D721Med (cell line): ENCODE results near the gene NOS2.
A peak's percentile ranks its signal among the peaks of the same experiment; 100 is the strongest.
"Not testable (repeated sequence)": the region's sequence is repeated elsewhere in the genome, so short reads cannot be mapped to it uniquely, and the experiment has no call there.

ENCODE experiments used
- DNase-seq: peaks from one replicate; pipeline ENCODE4 v3.0.0; 2011; ENCODE audit warnings: low spot score; ENCODE audit not compliant: insufficient read length
- FAIRE-seq: peaks from 2 replicates; lab custom pipeline; 2011; peaks lifted over from hg19 to GRCh38; lab: Jason Lieb, UNC
- TF ChIP-seq, protein P1 (sequence below): IDR thresholded peaks from 2 replicates; pipeline ENCODE4 v1.5.1; 2012; ENCODE audit warnings: mild to moderate bottlenecking, control low read depth; ENCODE audit not compliant: insufficient read depth; ENCODE audit errors: missing control alignments

NOS2 gene

DNA sequence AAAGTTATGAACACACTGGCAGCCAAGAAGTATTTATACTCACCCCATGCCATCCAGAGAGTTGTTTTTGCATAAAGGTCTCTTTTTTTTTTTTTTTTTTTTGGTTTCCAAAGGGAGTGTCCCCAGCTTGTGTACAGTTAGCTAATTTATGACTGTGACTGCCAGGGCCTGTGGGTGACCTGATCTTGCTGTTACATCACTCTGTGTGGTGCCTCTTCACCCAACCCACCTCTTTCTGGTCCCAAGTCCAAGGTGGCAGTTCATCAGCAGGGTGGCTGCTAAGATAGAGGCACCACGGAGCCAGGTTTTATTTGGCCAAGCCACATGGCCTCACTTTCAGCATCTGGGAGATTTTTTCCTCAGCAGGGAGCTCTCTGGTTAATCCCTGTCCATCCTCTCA lies at the start of gene NOS2:
Gene NOS2, minus strand, starts transcription at position 8 of the 400 bp plus-strand sequence. CDS start 1,720 bp downstream, outside the sequence.
- DNase-seq = no peak
- TF ChIP-seq, protein P1, sequence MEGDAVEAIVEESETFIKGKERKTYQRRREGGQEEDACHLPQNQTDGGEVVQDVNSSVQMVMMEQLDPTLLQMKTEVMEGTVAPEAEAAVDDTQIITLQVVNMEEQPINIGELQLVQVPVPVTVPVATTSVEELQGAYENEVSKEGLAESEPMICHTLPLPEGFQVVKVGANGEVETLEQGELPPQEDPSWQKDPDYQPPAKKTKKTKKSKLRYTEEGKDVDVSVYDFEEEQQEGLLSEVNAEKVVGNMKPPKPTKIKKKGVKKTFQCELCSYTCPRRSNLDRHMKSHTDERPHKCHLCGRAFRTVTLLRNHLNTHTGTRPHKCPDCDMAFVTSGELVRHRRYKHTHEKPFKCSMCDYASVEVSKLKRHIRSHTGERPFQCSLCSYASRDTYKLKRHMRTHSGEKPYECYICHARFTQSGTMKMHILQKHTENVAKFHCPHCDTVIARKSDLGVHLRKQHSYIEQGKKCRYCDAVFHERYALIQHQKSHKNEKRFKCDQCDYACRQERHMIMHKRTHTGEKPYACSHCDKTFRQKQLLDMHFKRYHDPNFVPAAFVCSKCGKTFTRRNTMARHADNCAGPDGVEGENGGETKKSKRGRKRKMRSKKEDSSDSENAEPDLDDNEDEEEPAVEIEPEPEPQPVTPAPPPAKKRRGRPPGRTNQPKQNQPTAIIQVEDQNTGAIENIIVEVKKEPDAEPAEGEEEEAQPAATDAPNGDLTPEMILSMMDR = no peak
- FAIRE-seq = no peak

DNA sequence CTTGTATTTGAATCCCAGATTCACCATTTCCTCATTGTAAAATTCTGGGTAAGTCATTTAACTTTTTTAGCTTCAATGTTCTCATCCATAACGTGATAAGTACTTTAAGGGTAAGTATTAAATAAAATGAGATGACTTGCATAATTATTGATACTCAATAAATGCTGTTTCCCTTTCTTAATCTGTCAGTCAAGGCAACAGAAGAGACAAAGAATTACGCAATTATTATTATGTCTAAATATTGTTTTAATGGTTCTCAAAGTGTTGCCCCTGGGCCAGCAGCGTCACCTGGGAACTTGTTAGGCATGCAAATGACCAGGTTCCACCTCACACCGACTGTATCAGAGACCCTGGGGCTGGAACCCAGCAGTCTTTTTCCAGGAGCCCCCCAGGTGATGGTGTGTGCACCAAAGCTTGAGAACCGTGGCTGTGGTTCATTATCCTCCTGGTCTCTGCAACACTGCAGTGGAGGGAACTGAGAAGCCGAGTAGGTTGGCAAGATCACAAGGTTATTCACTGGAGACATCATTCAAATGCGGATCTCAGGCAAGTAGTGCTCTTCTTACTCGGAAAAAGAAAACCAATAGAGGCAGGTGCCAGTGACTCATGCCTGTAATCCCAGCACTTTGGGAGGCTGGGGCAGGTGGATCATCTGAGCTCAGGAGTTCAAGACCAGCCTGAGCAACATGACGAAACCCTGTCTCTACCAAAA lies 49.3 kb upstream of the NOS2 start:
- TF ChIP-seq, protein P1 = no peak
- FAIRE-seq (no peak), DNase-seq (no peak)

DNA sequence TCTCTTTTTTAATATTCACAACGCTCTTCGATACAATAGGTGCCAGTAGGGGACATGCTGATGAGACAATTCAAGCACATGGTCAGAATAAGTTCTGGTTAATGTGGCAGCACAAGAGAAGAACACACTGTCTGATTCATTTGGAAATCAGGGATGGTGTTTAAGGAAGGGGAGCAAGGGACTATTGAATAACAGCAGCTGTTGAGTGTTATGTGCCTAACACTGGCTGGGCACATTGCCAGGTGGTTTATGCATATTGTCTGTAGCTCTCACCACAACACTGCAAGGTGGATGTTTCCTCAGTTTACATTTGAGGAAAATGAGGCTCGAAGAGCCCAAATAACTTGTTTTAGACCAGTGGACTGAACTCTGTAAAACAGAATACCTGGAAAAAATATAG lies 48.6 kb upstream of the NOS2 start:
- DNase-seq (no peak), FAIRE-seq (no peak)
- TF ChIP-seq, protein P1 = no peak

DNA sequence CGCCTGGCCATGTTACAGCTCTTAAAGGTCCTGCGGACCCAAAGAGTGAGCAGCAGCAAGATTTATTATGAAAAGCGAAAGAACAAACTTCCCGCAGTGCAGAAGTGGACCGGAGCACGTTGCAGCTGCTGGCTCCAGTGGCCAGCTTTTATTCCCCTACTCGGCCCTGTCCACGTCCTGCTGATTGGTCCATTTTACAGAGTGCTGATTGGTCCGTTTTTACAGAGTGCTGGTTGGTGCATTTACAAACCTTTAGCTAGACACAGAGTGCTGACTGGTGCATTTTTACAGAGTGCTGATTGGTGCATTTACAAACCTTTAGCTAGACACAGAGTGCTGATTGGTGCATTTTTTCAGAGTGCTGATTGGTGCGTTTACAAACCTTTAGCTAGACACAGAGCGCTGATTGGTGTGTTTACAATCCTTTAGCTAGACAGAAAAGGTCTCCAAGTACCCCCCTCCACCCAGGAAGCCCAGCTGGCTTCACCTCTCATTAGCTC lies 46.5 kb upstream of the NOS2 start:
- DNase-seq, FAIRE-seq: not testable (repeated sequence)

DNA sequence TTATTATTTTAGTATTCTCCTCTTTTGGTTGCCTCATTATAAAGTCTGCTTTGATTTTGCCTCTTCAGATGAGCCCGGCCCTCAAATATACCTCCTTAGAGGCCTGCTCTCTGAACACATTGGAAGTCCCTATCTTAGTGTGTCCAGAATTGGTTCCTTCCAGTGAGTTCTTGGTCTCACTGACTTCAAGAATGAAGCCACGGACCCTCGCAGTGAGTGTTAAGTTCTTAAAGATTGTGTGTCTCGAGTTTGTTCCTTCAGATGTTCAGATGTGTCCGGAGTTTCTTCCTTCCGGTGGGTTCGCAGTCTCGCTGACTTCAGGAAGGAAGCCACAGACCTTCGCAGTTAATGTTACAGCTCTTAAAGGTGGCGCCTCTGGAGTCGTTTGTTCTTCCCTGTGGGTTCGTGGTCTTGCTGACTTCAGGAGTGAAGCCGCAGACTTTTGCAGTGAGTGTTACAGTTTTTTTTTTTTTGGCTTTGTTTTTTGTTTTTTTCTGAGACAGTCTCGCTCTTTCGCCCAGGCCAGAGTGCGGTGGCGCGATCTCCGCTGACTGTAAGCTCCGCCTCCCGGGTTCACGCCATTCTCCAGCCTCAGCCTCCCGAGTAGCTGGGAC lies 45.8 kb upstream of the NOS2 start:
- FAIRE-seq = no peak
- no peak for DNase-seq
- TF ChIP-seq, protein P1 = no peak

DNA sequence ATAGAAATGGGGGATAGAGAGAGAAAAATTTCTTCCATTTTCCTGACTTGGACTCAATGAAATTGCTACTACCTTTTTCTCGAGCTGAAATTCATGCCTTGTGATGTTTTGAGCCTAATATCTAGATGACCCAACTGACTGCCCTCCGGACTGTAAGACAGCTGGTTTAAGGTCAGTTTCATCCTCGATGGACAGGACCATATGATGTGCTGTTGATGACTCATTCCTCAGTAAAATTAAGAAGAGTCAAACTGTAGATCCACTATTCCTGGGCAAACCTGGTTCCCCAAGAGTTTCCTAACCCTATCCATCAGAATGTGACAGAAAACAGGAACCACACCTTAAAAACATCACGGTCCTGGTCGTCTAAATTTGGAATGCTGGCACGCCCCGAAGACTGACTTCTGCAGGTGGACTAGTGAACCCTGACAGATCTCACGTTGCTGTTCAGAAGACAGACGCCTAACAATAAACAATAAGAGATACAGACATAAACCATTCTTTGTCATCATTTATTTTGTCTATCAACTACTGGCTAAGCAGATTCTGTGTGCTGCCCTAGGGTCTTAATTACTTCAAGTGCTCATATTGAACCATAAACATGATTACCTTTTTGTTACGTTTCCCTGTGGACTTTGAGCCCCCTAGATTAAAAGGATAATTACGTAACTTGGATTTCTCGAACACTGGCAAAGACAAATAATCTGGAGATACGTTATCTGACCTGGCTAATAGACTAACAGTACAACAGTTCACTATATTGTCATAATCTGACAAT lies 45.1 kb upstream of the NOS2 start:
- DNase-seq = no peak
- peak; percentile 73 for FAIRE-seq
- TF ChIP-seq, protein P1 = no peak

DNA sequence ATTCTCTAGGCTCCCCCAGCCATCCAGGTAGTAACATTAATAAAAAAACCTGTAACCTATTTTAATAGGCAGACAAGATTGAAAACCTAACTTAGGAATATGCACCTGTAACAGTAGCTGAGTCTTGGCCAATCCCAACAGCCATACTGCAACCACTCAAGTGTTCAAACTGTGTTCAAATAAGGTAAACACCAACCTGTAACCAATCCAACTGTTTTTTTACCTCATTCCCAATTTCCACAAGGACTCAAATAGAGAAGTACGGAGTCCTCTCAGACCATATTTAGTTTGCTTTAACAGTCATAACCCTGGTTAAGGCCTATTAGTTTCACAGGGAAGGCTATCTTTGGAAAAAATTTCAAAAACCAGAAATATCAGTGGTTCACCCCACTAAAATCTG lies 40.4 kb upstream of the NOS2 start:
- no peak for DNase-seq
- FAIRE-seq = no peak
- TF ChIP-seq, protein P1 = no peak

DNA sequence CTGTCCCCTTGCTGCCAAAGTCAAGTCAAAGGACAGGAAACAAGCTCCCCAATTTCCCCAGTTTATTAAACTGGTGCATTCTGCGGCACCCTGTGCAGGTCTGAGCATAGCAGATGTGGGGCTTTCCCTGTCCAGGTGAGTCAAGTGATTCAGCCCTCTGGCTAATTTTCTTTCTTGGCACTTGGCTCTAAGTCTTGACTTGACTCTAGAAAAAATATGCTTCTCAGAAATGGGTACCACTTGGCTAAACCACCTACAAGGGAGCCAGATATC lies 40.0 kb upstream of the NOS2 start:
- not testable (repeated sequence) for FAIRE-seq, DNase-seq

DNA sequence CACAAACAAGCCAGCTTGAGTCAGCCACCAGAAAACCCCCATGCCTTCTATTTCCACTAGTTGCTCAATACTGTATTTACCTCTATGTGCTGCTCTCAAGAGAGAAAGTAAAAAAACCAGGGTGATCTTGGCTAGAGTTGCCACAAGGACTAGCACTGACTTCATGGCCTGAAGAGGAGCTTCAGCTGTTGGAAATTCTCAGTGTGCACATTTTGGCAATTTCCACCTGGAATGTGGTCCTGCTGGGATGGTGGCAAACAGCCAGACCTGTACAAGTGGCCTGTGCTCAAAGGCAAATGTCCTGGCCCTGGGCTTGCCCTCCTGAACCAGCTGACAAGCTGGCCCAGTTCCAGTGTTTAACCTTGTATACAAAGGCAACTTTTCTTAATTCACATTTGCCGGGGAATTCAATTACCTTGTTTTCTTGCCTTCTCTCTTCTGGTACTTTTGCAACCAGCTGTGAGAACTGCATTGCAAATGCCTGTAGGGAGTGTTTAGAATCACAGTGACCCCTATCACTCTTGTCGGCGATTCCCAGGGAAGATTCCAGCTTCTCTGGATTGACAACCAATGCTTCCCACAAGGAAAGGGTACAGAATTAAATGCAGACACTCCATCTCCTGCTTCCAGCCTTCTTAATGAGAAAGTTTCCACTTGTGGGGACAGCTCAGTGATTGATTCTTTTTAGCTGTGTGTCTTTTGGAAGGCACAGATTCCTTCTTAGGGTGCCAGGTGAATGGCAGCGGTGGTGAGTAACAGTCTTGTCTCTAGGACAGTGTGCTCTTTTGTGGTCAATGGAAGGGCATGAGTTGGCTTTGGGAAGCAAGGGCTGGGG lies 39.5 kb upstream of the NOS2 start:
- FAIRE-seq = peak; percentile 92
- not testable (repeated sequence) for DNase-seq

DNA sequence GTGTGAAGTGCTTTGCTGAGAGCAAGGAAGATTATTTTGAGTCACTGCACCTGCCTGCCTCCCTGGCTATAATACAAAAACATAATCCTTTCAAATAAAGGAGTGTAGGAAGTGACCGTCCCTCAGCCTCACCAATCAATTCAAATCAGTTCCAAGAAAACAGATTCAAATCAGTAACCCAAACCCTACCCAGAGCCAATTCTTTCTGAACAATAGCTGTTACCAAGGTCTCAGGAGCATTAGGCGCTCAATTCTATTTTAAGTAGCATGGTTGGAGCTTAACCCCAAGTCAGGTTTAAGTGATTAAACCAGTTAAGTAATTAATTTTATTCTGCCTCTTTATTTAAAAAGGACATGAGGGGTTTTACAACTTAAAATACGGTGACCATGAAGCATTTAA lies 38.3 kb upstream of the NOS2 start:
- not testable (repeated sequence) for DNase-seq, FAIRE-seq
